ENCODE results near the gene PUS7.

DNA sequence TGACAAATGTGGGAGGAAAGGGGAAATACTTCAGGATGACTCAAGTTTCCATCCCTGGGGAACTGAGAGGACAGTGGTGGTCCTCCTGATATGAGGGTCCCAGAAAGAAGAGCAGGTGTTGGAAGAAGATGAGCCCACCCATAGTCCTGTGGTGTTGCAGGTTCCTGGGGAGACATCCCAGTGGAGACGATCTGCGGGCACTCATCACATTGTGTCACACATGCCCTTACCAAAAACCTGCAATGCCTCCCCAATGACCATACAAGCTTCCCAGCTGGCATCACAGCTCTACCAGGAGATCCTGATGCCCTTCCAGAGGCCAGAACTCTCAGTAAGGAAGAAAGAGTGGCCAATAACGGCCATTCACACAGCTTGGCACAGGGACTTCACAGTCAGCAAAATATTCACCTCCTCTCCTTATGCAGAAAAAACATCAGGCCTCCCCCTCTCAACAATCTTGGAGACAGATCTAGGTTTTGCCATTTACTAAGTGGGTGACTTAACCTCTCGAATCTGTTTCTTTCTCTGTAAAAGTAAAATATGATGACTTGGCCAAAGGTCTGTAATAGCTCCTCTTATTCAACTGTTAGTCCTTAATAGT is 9.0 kb downstream of the PUS7 start:
- TF ChIP-seq, protein P1, sequence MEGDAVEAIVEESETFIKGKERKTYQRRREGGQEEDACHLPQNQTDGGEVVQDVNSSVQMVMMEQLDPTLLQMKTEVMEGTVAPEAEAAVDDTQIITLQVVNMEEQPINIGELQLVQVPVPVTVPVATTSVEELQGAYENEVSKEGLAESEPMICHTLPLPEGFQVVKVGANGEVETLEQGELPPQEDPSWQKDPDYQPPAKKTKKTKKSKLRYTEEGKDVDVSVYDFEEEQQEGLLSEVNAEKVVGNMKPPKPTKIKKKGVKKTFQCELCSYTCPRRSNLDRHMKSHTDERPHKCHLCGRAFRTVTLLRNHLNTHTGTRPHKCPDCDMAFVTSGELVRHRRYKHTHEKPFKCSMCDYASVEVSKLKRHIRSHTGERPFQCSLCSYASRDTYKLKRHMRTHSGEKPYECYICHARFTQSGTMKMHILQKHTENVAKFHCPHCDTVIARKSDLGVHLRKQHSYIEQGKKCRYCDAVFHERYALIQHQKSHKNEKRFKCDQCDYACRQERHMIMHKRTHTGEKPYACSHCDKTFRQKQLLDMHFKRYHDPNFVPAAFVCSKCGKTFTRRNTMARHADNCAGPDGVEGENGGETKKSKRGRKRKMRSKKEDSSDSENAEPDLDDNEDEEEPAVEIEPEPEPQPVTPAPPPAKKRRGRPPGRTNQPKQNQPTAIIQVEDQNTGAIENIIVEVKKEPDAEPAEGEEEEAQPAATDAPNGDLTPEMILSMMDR (IDR thresholded peaks at IDR 0.05), result no peak
- no peak for TF ChIP-seq ZFX (IDR thresholded peaks at IDR 0.05; ENCODE audit: borderline replicate concordance)
